Femur (tissue), 1 donor: ENCODE measurements around the gene SYCE3.
"Not testable (repeated sequence)": the region's sequence is repeated elsewhere in the genome, so short reads cannot be mapped to it uniquely, and the experiment has no call there.

Experiments used
- DNase-seq: peaks from one replicate; pipeline ENCODE4 v3.0.0-alpha.2; 2017

Gene SYCE3

GRCh38 chr22:50529897-50530579 is 32.7 kb downstream of the SYCE3 start, which contains the start of gene TYMP:
TSS of gene TYMP (minus strand) at chr22:50530012. CDS start at chr22:50529709, 303 bp downstream.
- DNase-seq = peak; percentile 83

- DNase-seq = peak; percentile 47
Measured at GRCh38 chr22:50529416-50529896, 33.3 kb downstream of the SYCE3 start.

GRCh38 chr22:50528682-50529415 is 33.9 kb downstream of the SYCE3 start:
- DNase-seq = peak; percentile 44

- DNase-seq = peak; percentile 18
Measured at GRCh38 chr22:50527921-50528681, 34.6 kb downstream of the SYCE3 start.

GRCh38 chr22:50526834-50527801 is 35.6 kb downstream of the SYCE3 start:
- peak; percentile 63 for DNase-seq

- DNase-seq = peak; percentile 90
Measured at GRCh38 chr22:50526108-50526833, 36.4 kb downstream of the SYCE3 start.

GRCh38 chr22:50525858-50526107 is 36.9 kb downstream of the SYCE3 start:
- no peak for DNase-seq

- DNase-seq = peak; percentile 98
Measured at GRCh38 chr22:50525104-50525857, 37.4 kb downstream of the SYCE3 start, which contains the start of gene SCO2. TSS of gene SCO2 (minus strand) at chr22:50525598. CDS start at chr22:50524411, 1,187 bp downstream.

- no peak for DNase-seq
Measured at GRCh38 chr22:50524676-50525103, 38.0 kb downstream of the SYCE3 start.

GRCh38 chr22:50523806-50524675 is 38.7 kb downstream of the SYCE3 start:
- no peak for DNase-seq

- no peak for DNase-seq
Measured at GRCh38 chr22:50523458-50523805, 39.3 kb downstream of the SYCE3 start.

- DNase-seq = no peak
Measured at GRCh38 chr22:50522806-50523438, 39.8 kb downstream of the SYCE3 start.

GRCh38 chr22:50522208-50522805 is 40.4 kb downstream of the SYCE3 start:
- no peak for DNase-seq

GRCh38 chr22:50521710-50522109 is 41.0 kb downstream of the SYCE3 start:
- no peak for DNase-seq

- DNase-seq = no peak
Measured at GRCh38 chr22:50520826-50521453, 41.8 kb downstream of the SYCE3 start.

- DNase-seq = not testable (repeated sequence)
Measured at GRCh38 chr22:50520184-50520583, 42.5 kb downstream of the SYCE3 start.

GRCh38 chr22:50519151-50519550 is 43.6 kb downstream of the SYCE3 start:
- no peak for DNase-seq

GRCh38 chr22:50518606-50519005 is 44.1 kb downstream of the SYCE3 start:
- no peak for DNase-seq
